DMS79 (cell line): ENCODE data around the gene PICK1.
"Not testable (repeated sequence)": the region's sequence is repeated elsewhere in the genome, so short reads cannot be mapped to it uniquely, and the experiment has no call there.

Experiments
- DNase-seq: peaks from one replicate; lab custom pipeline; 2025; lab: John Stamatoyannopoulos, UW

PICK1 gene

GRCh38 chr22:38114484-38115398 is 57.5 kb downstream of the PICK1 start:
- no peak for DNase-seq

GRCh38 chr22:38115423-38116205 is 58.4 kb downstream of the PICK1 start:
- DNase-seq, result no peak

GRCh38 chr22:38117556-38117955 is 60.4 kb downstream of the PICK1 start:
- DNase-seq, result not testable (repeated sequence)

- no peak for DNase-seq
Observed at GRCh38 chr22:38118182-38118581, 61.0 kb downstream of the PICK1 start.

- not testable (repeated sequence) for DNase-seq
Observed at GRCh38 chr22:38118747-38119146, 61.5 kb downstream of the PICK1 start.

GRCh38 chr22:38120359-38121110 is 63.3 kb downstream of the PICK1 start:
- no peak for DNase-seq

- DNase-seq, result no peak
Observed at GRCh38 chr22:38122616-38123015, 65.4 kb downstream of the PICK1 start.

GRCh38 chr22:38124236-38124974 is 67.2 kb downstream of the PICK1 start:
- no peak for DNase-seq

- DNase-seq, result no peak
Observed at GRCh38 chr22:38125038-38125610, 67.9 kb downstream of the PICK1 start.
